ENCODE measurements around the gene ZNF691.
"Not testable (repeated sequence)": the region's sequence is repeated elsewhere in the genome, so short reads cannot be mapped to it uniquely, and the experiment has no call there.

The ZNF691 gene

GRCh38 chr1:42846257-42847110 lies at the start of gene ZNF691:
ZNF691 (plus strand) TSS chr1:42846613; CDS start chr1:42849659, 3,046 bp downstream.
- peak; percentile 99 for DNase-seq (ENCODE audit: low spot score)

- no peak for DNase-seq (ENCODE audit: low spot score)
Measured at GRCh38 chr1:42797414-42797813, 49.0 kb upstream of the ZNF691 start.

- peak; percentile 52 for DNase-seq (ENCODE audit: low spot score)
Measured at GRCh38 chr1:42797979-42798378, 48.4 kb upstream of the ZNF691 start.

GRCh38 chr1:42801832-42802473 lies 44.5 kb upstream of the ZNF691 start:
- no peak for DNase-seq (ENCODE audit: low spot score)

GRCh38 chr1:42806171-42806570 lies 40.2 kb upstream of the ZNF691 start:
- DNase-seq (ENCODE audit: low spot score) = no peak

- no peak for DNase-seq (ENCODE audit: low spot score)
Measured at GRCh38 chr1:42806593-42806992, 39.8 kb upstream of the ZNF691 start.

GRCh38 chr1:42807056-42807668 lies 39.3 kb upstream of the ZNF691 start:
- no peak for DNase-seq (ENCODE audit: low spot score)

- not testable (repeated sequence) for DNase-seq (ENCODE audit: low spot score)
Measured at GRCh38 chr1:42814815-42815214, 31.6 kb upstream of the ZNF691 start.

GRCh38 chr1:42815941-42816584 lies 30.4 kb upstream of the ZNF691 start:
- peak; percentile 35 for DNase-seq (ENCODE audit: low spot score)

GRCh38 chr1:42816585-42817439 lies 29.6 kb upstream of the ZNF691 start, which contains the start of the genes ERMAP and SVBP:
ERMAP (plus strand) TSS chr1:42817122; CDS start chr1:42830449, 13,327 bp downstream.
SVBP (minus strand) TSS chr1:42817397; CDS start chr1:42816544, 853 bp downstream.
- peak; percentile 92 for DNase-seq (ENCODE audit: low spot score)

GRCh38 chr1:42817440-42817767 lies 29.0 kb upstream of the ZNF691 start:
- no peak for DNase-seq (ENCODE audit: low spot score)

GRCh38 chr1:42817976-42818375 lies 28.4 kb upstream of the ZNF691 start:
- no peak for DNase-seq (ENCODE audit: low spot score)

- DNase-seq (ENCODE audit: low spot score) = no peak
Measured at GRCh38 chr1:42820813-42821212, 25.6 kb upstream of the ZNF691 start.

GRCh38 chr1:42821690-42822089 lies 24.7 kb upstream of the ZNF691 start:
- DNase-seq (ENCODE audit: low spot score) = no peak

GRCh38 chr1:42822800-42823392 lies 23.5 kb upstream of the ZNF691 start:
- no peak for DNase-seq (ENCODE audit: low spot score)

GRCh38 chr1:42824481-42825035 lies 21.9 kb upstream of the ZNF691 start:
- DNase-seq (ENCODE audit: low spot score) = no peak

- DNase-seq (ENCODE audit: low spot score) = no peak
Measured at GRCh38 chr1:42825036-42825851, 21.2 kb upstream of the ZNF691 start.

- DNase-seq (ENCODE audit: low spot score) = no peak
Measured at GRCh38 chr1:42830631-42831030, 15.8 kb upstream of the ZNF691 start.

- no peak for DNase-seq (ENCODE audit: low spot score)
Measured at GRCh38 chr1:42831273-42831672, 15.1 kb upstream of the ZNF691 start.

Data from Ammon's horn (tissue), 1 donor.